GM19438 (cell line): ENCODE results near the gene CD52.
A peak's percentile ranks its signal among the peaks of the same experiment; 100 is the strongest.
"Not testable (repeated sequence)": the region's sequence is repeated elsewhere in the genome, so short reads cannot be mapped to it uniquely, and the experiment has no call there.

Source experiments
- ATAC-seq: cut with Tn5 transposase; IDR thresholded peaks from one replicate; pipeline ENCODE4 v1.9.1; 2021; ENCODE audit warnings: low read depth; ENCODE audit not compliant: unreplicated experiment

The CD52 gene

GRCh38 chr1:26283871-26284596, 33.7 kb upstream of the CD52 start:
- ATAC-seq, result no peak

- ATAC-seq, result no peak
Observed at GRCh38 chr1:26284597-26285347, 33.0 kb upstream of the CD52 start.

DNA sequence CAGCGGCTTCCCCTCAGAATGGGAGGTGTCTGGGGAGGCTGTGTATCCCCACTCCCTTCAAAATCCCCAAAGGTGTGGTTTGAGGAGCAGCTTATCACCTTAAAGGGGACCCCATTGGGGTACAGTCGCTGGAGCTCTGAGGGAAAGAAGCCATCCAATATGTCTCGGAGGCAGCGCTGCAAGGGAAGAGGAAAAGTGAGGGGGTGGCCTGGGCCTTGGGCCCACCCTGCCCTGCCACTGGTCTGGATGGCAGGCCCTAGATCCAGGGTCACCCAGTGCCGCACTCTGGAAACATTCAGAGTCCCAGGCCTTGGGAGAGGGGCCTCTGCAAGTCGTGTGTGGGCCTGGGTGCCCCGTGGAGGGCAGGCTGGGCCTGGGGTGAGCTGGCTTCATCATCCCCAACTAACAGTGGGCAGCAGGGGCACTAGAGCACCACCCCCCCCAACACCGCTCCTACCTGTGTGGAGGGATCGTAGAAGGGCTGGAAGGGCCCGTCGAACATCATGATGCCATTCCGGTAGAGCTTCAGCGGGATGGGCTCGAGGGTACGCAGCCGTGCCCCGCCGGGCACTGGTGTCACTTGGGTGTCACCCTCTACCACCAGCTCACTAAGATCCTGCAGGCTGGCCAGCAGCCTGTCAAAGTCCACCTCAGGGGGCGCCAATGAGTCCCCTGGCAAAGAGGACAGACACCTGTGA, 32.2 kb upstream of the CD52 start:
- ATAC-seq, result no peak

- ATAC-seq, result no peak
Observed at GRCh38 chr1:26286064-26286416, 31.7 kb upstream of the CD52 start.

DNA sequence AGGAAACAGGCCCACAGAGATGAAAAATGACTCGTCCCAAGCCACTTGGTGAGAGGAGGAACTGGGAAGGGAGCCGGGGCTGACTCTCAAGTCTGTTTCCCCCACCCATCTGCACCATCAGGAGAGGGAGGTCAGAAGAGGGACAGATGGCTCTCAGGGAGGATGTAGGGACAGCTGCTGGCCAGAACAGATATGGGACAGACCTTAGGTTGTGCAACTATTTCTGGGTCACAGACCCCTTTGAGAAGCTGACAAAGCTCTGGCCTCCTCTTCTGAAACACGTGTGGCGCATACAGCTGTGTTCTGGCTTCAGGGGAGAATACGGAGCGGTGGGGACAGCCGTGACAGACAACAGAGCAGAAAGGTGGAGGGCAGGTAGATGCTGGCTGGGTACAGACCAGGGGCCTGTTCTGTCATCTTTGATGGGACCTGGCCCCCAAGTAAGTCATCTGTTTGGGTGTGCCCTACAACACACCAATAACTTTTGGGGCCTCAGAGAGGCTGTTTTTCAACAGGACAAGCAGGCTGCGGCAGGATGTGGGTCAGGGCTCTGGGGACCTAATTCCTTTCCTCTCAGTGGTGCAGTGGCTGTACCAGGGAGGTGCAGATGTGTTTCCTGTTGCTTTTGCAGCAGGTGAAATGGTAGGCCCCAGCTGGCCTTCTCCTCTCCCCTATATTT, 30.6 kb upstream of the CD52 start:
- ATAC-seq, result peak; percentile 40

GRCh38 chr1:26287811-26288210, 29.9 kb upstream of the CD52 start:
- ATAC-seq, result no peak

- no peak for ATAC-seq
Observed at GRCh38 chr1:26288311-26288941, 29.3 kb upstream of the CD52 start.

- ATAC-seq, result peak; percentile 40
Observed at GRCh38 chr1:26289158-26290059, 28.3 kb upstream of the CD52 start.

DNA sequence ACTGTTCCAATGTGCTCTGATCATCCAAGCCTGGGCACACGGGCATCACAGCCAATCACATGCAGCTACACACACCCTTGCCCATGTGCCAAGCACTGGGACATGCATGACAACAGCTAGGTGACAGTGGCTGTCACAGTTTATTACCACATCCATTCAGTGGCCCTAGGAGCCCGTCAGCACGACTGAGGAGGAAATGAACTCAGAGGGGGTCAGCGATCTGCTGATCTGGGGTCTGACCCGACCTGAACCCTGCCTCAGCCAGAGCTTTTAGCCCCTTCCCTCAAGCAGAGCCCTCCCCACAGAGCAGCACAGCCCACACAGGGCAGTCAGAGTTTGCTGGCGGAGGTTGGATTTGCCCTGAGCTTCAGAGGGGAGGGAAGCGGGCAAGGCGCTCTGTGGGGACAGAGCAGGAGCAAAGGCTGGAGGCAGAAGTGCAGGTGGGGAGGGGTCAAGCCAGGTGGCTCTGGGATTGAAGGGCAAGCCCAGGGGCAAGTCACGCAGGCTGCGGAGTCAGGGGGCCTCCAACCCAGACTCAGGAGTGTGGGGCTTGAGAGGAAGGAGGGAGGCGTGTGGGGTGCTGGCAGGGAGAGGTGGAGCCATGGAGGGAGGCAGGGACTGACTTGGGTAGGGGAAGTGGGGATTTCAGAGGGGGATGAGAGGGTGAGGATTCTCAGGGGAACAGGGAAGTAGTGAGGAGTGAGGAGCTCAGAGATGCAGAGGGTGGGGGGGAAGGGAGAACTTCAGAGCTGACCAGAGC, 27.5 kb upstream of the CD52 start:
- no peak for ATAC-seq

DNA sequence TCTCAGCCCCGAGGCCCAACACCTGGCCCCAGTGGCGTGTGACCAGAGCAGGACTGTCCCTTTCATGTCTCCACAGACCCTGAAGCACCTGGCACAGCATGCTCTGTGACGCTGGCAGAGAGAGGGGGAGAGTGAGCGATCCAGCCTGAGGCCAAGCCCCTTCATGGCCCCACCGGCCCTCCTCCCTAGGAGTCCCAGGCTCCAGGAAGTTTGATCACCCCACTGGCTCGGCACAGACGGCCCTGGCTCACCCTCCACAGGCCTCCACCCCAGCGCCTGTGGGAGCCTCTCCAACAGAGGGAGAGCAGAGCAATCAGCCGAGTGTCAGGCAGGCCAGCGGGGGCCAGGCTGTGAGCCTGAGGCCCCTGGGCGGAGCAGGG, 26.9 kb upstream of the CD52 start:
- no peak for ATAC-seq

DNA sequence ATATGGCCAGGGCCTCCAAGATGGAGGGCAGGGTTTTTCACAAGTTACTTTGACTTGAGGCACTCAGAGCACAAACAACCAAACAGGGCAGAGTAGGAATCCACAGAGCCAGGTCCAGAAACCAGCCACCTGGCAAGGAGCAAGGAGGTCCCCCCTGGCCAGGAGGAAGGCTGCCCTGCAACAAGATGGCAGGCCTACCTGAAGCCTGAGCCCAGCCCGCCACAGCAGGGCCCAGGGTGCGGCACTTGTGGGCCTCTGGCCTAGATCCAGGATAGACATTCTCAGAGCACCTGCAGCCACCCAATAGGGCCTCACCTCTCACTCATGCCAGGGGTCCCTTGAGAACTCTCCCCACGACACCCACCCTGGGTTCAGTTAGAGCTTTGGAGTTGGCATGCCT, 26.3 kb upstream of the CD52 start:
- no peak for ATAC-seq

DNA sequence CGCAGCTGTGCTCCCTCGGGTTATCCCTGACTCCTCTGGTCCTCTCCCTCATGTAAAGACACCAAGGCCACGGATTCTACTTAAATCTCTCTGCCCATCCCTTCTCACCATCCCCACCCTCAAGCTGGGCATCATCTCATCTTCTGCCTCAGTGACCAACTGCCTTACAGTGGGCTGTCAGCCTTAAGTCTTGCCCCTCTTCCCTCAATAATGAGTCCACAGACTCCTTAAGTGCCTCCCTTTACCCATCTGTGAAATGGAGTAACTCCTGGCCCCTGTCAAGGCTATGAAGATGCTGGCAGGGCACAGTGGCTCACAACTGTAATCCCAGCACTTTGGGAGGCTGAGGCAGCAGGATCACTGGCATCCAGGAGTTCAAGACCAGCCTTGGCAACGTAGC, 25.8 kb upstream of the CD52 start:
- no peak for ATAC-seq

- ATAC-seq, result not testable (repeated sequence)
Observed at GRCh38 chr1:26292735-26293134, 25.0 kb upstream of the CD52 start.

- no peak for ATAC-seq
Observed at GRCh38 chr1:26293911-26294463, 23.8 kb upstream of the CD52 start.

- ATAC-seq, result no peak
Observed at GRCh38 chr1:26295194-26296138, 22.3 kb upstream of the CD52 start.

DNA sequence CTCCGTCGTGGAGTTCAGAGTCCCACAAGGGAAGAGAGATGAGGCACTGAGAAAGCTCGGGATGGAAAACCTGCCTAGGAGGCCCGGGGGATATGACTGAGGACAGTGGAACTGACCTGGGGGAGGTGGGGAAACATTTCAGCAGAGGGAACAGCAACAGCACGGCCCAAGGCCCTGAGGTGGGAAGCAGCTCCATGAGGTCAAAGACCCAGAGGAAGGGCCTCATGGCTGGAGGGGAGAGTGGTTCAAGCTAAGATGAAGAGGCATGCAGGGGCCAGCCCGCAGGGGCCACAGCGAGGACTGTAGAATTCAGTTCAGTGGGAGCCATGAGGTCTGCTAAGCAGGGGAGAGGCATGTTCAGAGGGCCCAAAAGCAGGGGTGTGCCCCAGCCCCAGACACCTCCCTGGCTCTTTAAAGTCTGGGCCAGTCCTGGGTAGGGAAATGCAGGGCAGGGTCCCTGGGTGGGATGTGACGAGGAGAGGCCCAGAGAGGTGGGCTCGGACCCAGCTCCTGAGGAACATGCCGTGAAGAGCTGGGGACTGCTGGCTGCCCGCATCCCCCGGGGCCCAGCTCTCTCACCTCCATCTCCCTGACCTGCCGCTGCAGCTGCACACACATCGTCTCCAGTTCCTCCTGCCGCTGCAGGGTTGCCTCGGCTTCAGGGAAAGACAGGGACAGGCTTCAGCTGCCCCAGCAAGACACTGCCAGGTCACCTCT, 21.3 kb upstream of the CD52 start:
- ATAC-seq, result no peak
